Omental fat pad (tissue), 4 donors: Measurements from ENCODE around the gene RTTN. TPM values are rescaled to one million over a fixed set of nuclear protein-coding genes. Genes with fewer than 3 reads are reported as not detected.
"Not testable (repeated sequence)": the region's sequence is repeated elsewhere in the genome, so short reads cannot be mapped to it uniquely, and the experiment has no call there.

Experiments
- ATAC-seq: fragments of 150-250 bp; one replicate; pipeline ENCODE4 v1.9.1; 2016; ENCODE audit warnings: mild to moderate bottlenecking, moderate library complexity; ENCODE audit not compliant: low FRiP score
- DNase-seq: peaks from one replicate; pipeline ENCODE4 v3.0.0-alpha.2; 2019; ENCODE audit warnings: low spot score
- CTCF ChIP-seq, 3 donors: fragments of 450-650 bp; IDR thresholded peaks; one replicate each; pipeline ENCODE4 v1.5.1; 2016 to 2017; ENCODE audit warnings: antibody characterized with exemption in 3 of 3, mild to moderate bottlenecking in 3 of 3, moderate library complexity in 2 of 3
- total RNA-seq, 4 donors: library from RNA; depleted of rRNA; stranded (reverse); fragments of >200 nt; gene quantifications; one replicate each; pipeline ENCODE4 v1.1.0, GENCODE V29; 2016

The RTTN gene
- total RNA-seq, 4 donors from 2014 or later: 9.7 to 23.5 (median 11.0) TPM

- TF ChIP-seq CTCF (IDR thresholded peaks at IDR 0.05): no peak
- ATAC-seq (no peak), DNase-seq (no peak)
Observed at GRCh38 chr18:70124139-70124538, 81.3 kb downstream of the RTTN start.

- ATAC-seq: no peak
- no peak for TF ChIP-seq CTCF (IDR thresholded peaks at IDR 0.05)
- no peak for DNase-seq
Observed at GRCh38 chr18:70121842-70122241, 83.6 kb downstream of the RTTN start.

GRCh38 chr18:70116949-70117348, 88.5 kb downstream of the RTTN start:
- no peak for DNase-seq
- no peak for TF ChIP-seq CTCF (IDR thresholded peaks at IDR 0.05)
- ATAC-seq: no peak

- TF ChIP-seq CTCF (IDR thresholded peaks at IDR 0.05): no peak
- ATAC-seq: no peak
Observed at GRCh38 chr18:70113511-70113910, 92.0 kb downstream of the RTTN start.

GRCh38 chr18:70110678-70111077, 94.8 kb downstream of the RTTN start:
- ATAC-seq: no peak
- no peak for TF ChIP-seq CTCF (IDR thresholded peaks at IDR 0.05)
- no peak for DNase-seq

More at GRCh38 chr18:70113511-70113910, 92.0 kb downstream of the RTTN start:
- no peak for DNase-seq

- no peak for DNase-seq
- TF ChIP-seq CTCF (IDR thresholded peaks at IDR 0.05): no peak
- no peak for ATAC-seq
Observed at GRCh38 chr18:70107091-70107490, 98.4 kb downstream of the RTTN start.

GRCh38 chr18:70102854-70103253, 102.6 kb downstream of the RTTN start:
- not testable (repeated sequence) for ATAC-seq

GRCh38 chr18:70089858-70090257, 115.6 kb downstream of the RTTN start:
- ATAC-seq: no peak
- no peak for TF ChIP-seq CTCF (IDR thresholded peaks at IDR 0.05)

More at GRCh38 chr18:70102854-70103253, 102.6 kb downstream of the RTTN start:
- not testable (repeated sequence) for DNase-seq

More at GRCh38 chr18:70089858-70090257, 115.6 kb downstream of the RTTN start:
- no peak for DNase-seq
